NB4 (cell line): ENCODE measurements around the gene POLDIP2.

Experiments used
- DNase-seq: peaks from one replicate; pipeline ENCODE4 v3.0.0; 2010; ENCODE audit warnings: low read depth
- H3K4me3 ChIP-seq: one replicate; pipeline ENCODE4 v1.5.1; 2011; ENCODE audit warnings: mild to moderate bottlenecking, low read depth, low read length, moderate library complexity
- CTCF ChIP-seq: IDR thresholded peaks from one replicate; pipeline ENCODE4 v1.5.1; 2012; ENCODE audit warnings: low read depth, low read length
- MYC ChIP-seq: IDR thresholded peaks from 2 replicates; pipeline ENCODE4 v1.6.1; 2011; ENCODE audit warnings: low read depth, low read length
- POLR2A ChIP-seq: IDR thresholded peaks from 2 replicates; pipeline ENCODE4 v1.6.1; 2011; ENCODE audit warnings: mild to moderate bottlenecking; ENCODE audit not compliant: insufficient read length; ENCODE audit errors: extremely low read depth
- TF ChIP-seq, protein P1 (sequence below): IDR thresholded peaks from 2 replicates; pipeline ENCODE4 v1.6.1; 2011; ENCODE audit warnings: low read depth, low read length

The POLDIP2 gene

GRCh38 chr17:28331891-28332420, 25.4 kb downstream of the POLDIP2 start:
- no peak overlapping the region for H3K4me3 ChIP-seq
- no peak for DNase-seq
- TF ChIP-seq POLR2A (no peak), MYC (no peak), CTCF (no peak)
- TF ChIP-seq, protein P1, sequence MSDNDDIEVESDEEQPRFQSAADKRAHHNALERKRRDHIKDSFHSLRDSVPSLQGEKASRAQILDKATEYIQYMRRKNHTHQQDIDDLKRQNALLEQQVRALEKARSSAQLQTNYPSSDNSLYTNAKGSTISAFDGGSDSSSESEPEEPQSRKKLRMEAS = no peak

DNA sequence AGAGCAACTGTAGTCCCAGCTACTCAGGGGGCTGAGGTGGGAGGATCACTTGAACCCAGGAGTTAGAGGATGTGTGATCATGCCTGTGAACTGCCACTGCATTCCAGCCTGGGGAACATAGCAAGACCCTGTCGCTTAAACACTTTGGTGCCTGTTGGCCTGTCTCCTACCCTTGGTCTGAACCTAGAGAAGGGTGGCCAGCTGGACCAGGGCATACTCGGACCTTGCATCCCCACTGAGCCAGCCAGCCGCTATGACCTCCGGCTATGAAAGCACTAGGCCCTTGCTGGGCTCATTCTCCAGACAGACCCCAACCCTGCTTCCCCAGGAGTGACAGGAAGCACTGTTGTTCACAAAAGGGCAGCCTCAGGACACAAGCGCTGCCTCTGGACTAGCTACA, 26.7 kb downstream of the POLDIP2 start:
- TF ChIP-seq MYC = no peak
- TF ChIP-seq POLR2A = no peak
- no peak for TF ChIP-seq CTCF
- TF ChIP-seq, protein P1 = no peak
- no peak for DNase-seq

DNA sequence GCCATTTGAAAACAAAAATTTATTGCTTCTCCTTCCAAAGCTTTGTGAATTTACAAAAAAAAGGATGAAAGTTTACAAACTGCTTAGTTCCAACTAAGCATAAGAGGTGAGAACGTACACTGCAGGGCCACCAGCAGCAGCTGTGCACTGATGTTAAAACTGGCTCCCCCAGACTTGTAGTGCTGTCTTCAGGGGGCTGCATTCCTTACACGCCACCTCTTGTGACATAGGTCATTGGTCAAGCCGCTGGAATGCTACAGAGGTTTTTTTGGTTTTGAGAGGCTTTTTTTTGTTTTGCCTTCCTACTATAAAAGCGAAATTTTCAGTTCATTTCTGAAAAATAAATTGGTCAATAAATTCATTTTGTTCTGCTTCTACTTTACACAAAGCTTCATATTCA, 29.0 kb downstream of the POLDIP2 start:
- TF ChIP-seq MYC = no peak
- no peak for TF ChIP-seq POLR2A
- no peak for TF ChIP-seq CTCF
- TF ChIP-seq, protein P1 = no peak
- DNase-seq = no peak
- H3K4me3 ChIP-seq = no peak overlapping the region

More for the DNA sequence above, 26.7 kb downstream of the POLDIP2 start:
- H3K4me3 ChIP-seq = no peak overlapping the region

DNA sequence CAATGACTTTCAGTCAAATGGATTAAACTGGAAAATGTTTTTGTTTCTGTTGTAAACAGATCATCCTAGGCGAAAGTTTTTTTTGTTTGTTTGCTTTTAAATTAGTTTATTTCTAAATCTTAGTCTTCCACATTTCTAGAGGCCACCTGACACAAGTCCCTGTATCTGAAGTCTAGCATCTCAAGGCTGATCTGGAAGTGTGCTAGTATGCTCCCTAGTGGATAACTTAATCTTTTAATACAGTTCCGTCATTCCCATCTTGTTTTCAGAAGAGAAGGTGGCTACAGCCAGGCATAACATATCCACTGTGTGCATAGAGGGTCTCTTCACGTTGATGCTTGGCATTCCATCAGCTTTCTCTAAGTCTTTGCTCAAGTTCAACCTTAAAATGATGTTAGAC, 29.6 kb downstream of the POLDIP2 start:
- no peak overlapping the region for H3K4me3 ChIP-seq
- TF ChIP-seq CTCF (no peak), POLR2A (no peak), MYC (no peak)
- TF ChIP-seq, protein P1 = no peak
- DNase-seq = no peak

DNA sequence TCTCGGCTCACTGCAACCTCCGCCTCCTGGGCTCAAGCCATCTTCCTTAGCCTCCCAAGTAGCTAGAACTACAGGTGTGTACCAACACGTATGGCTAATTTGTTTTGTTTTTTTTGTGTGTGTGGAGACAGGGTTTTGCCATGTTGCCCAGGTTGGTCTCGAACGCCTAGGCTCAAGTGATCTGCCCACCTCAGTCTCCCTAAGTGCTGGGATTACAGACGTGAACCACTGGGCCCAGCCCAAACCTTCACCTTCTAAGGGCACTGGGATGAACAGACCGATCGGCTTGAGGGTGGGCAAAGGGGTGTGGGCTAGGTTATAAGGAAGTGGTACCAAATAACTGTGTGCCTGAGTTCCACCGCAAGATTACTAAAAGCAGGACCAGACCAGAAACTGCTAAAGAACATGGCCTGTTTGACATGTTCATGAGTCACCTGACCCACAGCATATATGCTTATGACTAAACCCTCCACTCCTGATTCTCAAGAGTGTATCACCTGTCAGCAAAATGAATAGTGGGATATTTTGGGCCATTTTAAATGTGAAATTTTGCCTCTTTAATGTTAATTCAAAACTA, 30.2 kb downstream of the POLDIP2 start:
- TF ChIP-seq CTCF (no peak), MYC (no peak), POLR2A (no peak)
- TF ChIP-seq, protein P1 = no peak
- H3K4me3 ChIP-seq = no peak overlapping the region
- no peak for DNase-seq
